DMS153 (cell line): ENCODE measurements around the gene ZNF680.
"Not testable (repeated sequence)": the region's sequence is repeated elsewhere in the genome, so short reads cannot be mapped to it uniquely, and the experiment has no call there.

Experiments used
- DNase-seq: peaks from one replicate; lab custom pipeline; 2025; lab: John Stamatoyannopoulos, UW

Gene ZNF680

GRCh38 chr7:64555046-64555445 is 7.8 kb downstream of the ZNF680 start:
- no peak for DNase-seq

DNA sequence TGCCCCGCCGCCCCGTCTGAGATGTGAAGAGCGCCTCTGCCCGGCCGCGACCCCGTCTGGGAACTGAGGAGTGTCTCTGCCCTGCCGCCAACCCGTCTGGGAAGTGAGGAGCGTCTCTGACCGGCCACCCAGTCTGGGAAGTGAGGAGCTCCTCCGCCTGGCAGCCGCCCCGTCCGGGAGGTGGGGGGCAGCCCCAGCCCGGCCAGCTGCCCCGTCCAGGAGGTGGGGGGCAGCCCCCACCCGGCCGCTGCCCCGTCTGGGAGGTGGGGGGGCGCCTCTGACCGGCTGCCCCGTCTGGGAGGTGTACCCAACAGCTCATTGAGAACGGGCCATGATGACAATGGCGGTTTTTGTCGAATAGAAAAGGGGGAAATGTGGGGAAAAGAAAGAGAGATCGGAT is 8.7 kb downstream of the ZNF680 start:
- DNase-seq = not testable (repeated sequence)

GRCh38 chr7:64551375-64552142 is 11.3 kb downstream of the ZNF680 start:
- no peak for DNase-seq

DNA sequence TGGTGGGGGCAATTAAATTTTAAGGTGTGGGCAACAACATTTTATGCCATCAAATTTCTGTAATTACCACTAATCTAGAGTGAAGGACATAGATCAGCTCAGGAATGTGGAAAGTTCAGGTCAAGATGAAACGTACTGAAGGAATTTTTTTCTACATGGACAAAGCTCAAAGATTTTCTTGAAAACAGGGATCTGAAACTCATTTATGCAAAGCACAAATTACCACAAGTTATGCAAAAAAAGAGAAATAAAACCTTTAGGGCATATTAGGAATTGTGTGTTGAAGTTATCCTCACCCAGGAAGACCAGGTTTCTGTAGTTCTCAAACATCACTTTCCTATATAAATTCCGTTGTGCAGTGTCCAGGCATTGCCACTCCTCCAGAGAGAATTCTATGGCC is 18.9 kb downstream of the ZNF680 start:
- no peak for DNase-seq

DNA sequence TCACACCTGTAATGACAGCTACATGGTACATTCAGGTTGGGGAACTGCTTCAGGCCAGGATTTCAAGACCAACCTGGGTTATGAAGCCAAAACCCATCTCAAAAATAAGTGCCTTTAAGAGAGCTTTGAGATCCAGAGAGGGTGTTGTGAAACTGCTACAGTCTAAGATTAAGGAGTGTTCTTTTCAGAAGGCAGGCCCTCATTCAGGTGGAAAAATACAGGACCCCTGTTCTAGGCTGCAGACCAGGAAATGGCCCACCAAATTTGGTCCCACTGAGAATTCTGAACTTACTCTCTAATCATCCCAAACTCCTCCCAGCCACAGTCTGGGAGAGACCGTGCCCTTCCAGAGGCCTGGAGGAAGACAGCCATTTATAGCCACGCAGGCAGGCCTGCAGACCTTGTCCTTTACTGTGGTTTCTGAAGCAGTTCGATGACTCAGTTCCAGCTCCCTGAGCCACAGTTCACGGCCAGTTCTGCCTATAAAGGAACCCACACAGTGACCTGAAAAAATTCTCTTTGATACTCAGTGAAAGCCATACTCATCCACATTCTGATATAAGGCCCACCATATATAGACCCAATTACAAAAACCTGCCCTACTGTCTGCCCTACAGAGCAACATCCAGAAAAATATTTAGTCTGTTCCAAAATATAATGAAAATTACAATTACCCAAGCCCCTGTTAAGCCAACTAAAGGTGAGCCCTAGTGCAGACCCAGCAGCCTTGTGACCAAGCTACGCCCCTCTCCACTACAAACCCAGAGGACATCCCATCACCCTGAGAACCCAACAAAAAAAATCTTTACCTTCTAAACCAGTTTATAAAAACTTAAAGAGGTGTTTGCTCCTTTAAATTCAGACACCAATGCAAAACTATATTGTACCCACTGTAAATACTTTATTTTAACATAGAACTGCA is 21.2 kb downstream of the ZNF680 start:
- no peak for DNase-seq

DNA sequence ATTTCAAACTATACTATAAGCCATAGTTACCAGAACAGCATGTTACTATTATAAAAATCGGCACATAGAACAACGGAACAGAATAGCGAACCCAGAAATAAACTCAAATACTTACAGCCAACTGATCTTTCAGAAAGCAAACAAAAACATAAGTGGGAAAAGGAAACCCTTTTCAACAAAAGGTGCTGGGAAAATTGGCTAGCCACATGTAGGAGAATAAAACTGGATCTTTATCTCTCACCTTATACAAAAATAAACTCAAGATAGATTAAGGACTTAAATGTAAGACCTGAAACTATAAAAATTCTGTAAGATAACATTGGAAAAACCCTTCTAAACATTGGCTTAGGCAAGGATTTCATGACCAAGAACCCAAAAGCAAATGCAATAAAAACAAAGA is 29.1 kb downstream of the ZNF680 start:
- DNase-seq = no peak

GRCh38 chr7:64528770-64529169 is 34.1 kb downstream of the ZNF680 start:
- no peak for DNase-seq

GRCh38 chr7:64521409-64521984 is 41.4 kb downstream of the ZNF680 start:
- no peak for DNase-seq

DNA sequence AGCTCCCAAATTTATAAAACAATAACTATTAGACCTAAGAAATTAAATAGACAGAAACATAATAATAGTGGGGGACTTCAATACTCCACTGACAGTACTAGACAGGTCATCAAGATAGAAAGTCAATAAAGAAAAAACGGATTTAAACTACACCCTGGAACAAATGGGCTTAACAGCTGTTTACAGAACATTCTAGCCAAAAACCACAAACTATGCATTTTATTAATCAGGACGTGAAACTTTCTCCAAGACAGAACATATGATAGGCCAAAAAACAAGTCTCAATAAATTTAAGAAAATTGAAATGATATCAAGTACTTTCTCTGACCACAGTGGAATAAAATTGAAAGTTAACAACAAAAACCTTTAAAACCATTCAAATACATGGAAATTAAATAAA is 46.4 kb downstream of the ZNF680 start:
- DNase-seq = no peak

- DNase-seq = no peak
Measured at GRCh38 chr7:64515781-64516180, 47.1 kb downstream of the ZNF680 start.

GRCh38 chr7:64515330-64515729 is 47.5 kb downstream of the ZNF680 start:
- DNase-seq = no peak

DNA sequence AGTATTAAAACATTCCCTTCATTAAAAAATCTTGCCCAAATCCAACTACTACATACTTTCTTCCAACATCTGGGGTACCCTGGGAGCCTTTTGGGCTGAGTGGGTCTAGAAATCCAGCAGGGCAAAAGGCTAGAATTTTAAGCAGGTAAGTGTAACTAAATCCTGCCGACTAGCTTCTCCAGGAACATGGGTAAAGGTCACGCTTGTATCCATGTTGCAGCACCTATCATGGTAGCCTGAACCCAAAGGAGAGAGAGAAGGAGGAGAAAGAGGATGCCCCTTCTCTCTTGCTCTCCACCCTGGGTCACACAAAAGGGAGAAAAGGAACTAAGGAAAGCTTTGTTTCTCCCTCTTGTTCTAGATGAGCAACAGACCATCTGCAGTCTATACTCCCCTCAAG is 53.3 kb downstream of the ZNF680 start:
- no peak for DNase-seq

DNA sequence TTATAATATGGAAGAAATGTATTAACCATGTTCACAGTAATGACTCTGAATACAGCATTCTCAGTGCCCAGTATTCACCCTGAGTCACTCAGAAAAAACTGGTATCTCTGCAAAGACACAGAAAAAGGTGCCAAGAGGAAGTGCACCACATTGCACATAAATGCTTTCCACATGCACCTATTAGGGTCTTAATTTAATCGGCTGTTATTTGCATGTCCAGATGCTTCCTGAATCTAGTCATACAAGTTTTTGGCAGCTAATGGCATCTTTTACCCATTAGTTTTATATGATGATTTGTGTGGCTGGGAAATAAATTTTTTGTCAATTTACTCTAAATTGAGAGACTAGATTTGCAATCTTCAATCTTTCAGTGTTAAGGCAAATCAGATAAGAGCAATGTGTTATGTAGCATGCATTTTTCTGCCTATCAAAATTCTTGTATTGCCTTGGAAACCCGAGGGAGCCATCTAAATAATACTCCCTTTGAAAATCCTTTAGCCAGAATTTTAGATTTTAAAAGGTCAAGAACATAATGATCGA is 58.2 kb downstream of the ZNF680 start:
- DNase-seq = no peak

DNA sequence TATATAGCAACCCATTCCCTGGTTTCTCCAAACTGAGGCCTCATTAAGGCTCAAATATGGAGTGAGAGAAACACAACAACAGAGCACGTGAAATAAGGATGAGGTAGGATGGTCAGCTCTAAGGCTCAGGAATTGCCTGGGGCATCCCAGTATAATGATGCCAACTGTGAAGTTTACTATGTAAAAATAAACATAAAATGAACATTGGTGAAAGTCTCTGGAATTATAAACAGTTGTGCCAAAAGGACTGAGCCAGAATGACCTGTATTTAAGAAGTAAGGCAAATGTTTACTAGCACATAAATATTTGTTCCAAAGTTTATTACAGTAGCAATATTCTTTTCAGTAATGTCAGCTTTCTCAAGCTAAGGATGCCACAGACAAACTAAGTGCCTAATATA is 64.6 kb downstream of the ZNF680 start:
- DNase-seq = no peak

- no peak for DNase-seq
Measured at GRCh38 chr7:64494912-64495461, 67.9 kb downstream of the ZNF680 start.

GRCh38 chr7:64485623-64486022 is 77.2 kb downstream of the ZNF680 start:
- DNase-seq = no peak
